GM18868 (cell line): Measurements from ENCODE around the gene OSM.
"Not testable (repeated sequence)": the region's sequence is repeated elsewhere in the genome, so short reads cannot be mapped to it uniquely, and the experiment has no call there.

Source experiments
- ATAC-seq: cut with Tn5 transposase; IDR thresholded peaks from one replicate; pipeline ENCODE4 v1.9.1; 2021; ENCODE audit warnings: mild to moderate bottlenecking, moderate library complexity; ENCODE audit not compliant: unreplicated experiment

Gene OSM

DNA sequence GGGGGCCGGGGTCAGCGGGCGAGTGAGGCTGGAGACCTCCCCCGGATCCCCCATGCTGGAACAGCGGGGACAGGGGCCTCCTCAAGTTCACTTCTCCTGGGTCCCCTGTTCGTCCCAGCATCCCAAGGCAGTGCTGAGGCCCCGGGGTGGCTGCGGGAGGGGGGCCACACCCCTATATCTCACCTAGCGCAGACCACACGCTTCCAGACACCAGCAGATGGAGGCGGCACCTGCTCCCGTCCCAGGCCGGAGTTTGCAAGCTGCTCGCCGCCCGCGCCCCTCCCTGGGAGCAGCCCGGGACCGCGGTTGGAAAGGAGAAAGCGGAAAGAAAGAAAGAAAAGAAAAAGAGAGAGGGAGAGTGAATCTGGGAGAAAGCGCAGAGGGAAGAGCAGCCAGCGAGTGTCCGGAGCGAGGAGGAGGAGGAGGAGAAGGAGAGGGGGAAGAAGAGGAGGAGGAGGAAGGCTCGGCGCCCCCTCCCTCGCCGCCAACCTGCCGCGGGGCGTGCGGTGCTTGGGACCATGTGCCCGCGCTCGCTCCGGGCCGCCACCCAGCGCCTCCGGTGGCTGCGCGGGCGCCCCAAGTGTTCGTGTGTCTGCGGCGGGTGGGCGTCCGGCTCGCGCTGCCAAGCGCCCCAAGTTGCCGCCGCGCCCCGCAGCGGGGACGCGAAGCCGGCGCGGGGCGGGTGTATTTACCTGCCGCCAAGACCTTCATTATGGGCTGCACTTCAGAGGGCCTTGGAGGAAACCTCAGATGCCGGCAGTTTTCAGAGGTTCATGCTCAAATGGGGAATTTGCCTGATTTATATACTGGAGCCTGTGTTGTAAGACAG is 20.5 kb downstream of the OSM start, which contains the start of gene LIF:
Gene LIF (minus strand): TSS at position 775 of the 829 bp plus-strand sequence. CDS start 64 bp downstream, at position 711.
- no peak for ATAC-seq

- no peak for ATAC-seq
Observed at GRCh38 chr22:30245181-30245984, 21.3 kb downstream of the OSM start.

- no peak for ATAC-seq
Observed at GRCh38 chr22:30244641-30245040, 22.0 kb downstream of the OSM start.

DNA sequence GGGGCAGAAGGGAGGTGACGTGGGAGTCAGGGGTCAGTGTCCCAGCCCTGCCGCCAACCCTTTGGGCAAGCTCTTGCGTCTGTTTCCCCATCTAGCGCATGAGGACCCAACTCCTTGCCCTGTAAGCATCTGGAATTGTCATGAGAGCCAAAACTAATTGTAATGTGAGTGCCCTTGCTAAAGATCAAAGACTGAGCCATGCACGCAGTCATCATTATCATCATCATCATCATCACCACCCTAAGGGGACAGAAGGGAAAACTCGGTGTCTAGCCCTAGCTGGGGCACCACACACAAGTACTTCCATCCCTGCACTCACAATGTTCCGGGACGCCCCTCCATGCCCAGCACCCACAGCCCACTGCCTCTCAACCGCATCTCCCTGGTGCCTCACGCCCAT is 22.6 kb downstream of the OSM start:
- no peak for ATAC-seq

- ATAC-seq = no peak
Observed at GRCh38 chr22:30243661-30244060, 23.0 kb downstream of the OSM start.

- ATAC-seq = no peak
Observed at GRCh38 chr22:30241576-30242371, 24.9 kb downstream of the OSM start.

DNA sequence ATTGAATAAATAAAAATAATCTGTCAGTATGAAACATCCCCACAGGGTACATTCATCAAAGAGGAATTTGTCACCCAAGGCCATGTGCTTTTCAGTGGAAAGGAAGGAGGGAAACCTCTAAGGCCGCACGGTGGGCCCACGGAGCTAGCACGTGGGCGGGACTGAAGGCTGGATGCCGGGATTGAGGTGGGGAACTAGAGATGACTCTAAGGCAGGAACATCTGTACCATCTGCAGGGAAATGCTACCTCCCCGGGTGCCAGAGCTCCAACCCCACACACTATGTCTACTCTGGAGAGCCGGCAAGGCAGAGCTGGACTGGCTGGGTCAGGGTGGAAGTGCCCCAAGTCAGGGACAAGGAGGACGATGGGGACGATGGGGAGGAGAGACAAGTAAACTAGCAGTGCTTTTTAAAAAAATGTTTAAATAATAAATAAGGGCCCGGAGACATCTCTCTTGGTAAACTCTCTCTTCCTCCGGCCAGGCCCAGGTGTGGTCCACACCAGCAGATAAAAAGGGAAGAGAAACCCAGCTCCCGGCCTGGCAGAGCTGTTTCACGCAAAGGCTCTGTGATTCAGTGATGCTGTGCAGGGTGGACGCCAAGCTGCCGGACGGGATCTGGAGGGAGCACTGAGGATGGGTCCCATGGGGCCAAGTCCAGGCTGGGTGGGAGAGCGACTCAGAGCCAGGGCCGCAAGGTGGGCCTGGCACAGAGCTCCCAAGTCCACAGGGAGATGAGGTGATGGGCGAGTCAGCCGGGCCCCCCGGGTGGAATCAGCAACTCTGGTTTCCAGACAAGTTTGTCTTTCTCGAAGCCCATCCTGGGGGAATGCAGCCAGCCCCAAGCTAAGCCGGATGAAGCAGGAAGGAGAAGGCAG is 25.9 kb downstream of the OSM start:
- no peak for ATAC-seq

DNA sequence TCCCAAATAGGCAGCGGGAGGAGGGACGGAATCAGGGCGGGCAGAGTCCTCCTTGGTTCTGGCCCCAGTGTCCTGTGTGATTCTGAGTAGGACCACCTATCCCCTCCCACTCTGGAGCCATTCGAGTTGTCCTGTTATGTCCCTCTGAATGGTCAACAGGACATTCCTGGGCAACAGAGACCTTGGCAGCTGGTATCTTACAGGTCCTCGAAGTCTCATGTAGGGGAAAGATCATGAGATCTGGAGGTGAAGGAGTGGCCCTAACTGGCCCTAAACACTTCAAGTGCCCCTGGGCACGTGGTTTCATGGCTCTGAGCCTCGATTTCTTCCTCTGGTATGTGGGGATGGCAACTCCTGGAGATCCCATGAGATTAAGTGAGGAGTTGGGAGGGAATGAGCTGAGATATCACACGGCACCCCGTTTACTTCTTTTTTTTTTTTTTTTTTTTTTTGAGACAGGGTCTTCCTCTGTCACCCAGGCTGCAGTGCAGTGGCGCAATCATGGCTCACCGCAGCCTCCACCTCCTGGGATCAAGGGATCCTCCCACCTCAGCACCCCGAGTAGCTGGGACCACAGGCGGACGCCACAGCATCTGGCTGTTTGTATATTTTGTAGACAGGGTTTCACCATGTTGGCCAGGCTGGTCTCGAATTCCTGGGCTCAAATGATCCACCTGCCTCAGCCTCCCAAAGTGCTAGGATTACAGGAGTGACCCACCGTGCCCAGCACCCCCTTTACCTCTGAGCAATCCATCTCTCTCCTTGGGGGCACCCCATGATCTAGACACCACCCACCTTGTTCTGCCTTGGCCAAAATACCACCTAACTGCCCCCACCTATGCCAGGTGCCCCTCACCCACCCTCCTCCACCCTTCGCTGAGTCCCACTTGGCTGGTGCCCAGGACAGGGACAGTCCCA is 26.9 kb downstream of the OSM start:
- ATAC-seq = no peak

DNA sequence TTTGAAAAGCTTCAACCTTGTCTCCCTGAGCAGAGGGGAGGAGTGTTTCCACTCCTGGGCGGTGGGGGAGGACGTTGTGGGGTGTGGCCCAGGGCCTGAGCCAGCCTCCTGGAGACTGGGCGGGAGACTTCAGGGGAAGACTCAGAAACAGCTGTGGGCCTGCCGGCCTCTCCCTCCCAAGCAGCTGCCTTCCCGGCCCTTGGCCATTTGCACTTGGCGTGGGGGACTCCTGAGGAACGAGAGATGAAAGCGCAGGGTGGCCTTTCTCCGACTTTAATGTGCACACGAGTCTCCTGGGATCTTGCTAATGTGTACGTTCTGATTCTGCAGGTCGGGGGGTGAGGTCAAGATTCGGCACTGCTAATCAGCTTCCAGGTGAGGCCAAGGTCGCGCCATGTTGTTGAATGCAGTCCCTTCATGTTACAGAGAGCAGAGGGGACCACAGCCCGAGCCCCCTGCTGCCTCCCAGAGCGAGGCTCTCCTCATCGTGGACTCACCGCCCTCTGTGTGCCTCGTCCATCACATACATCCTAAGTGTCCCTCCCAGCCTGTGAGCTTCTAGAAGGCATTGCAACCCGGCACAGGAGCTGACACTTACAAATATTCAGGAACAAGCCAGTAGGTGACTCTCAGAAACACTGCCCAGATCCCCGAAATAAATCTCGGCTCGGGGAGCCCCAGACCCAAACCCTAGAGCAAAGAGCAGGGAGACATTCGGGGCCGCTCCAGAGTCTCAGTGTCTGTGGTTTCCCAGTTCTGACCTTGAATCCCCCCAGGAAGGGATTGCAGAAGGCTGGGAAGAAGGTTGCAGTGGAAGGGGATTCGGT is 27.8 kb downstream of the OSM start:
- no peak for ATAC-seq

GRCh38 chr22:30238136-30238535 is 28.5 kb downstream of the OSM start:
- no peak for ATAC-seq

DNA sequence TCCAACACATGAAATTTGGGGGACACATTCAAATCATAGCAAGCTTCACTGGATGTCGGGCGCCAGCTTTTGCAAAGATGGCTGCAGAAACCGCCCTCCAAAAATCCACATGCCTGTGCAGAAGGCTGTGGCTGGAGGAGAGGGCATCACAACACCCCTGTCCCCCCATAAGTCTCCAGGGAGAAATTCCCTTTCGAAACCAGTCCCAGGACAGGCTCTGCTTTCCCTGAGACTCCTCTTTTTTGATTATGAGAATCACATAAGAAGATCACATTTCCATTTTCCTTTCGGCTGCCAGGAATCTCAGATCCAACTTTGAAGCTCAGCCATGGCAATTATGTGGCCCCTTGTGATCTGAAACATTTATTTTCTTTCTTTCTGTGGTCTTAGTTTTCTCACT is 29.8 kb downstream of the OSM start:
- no peak for ATAC-seq

DNA sequence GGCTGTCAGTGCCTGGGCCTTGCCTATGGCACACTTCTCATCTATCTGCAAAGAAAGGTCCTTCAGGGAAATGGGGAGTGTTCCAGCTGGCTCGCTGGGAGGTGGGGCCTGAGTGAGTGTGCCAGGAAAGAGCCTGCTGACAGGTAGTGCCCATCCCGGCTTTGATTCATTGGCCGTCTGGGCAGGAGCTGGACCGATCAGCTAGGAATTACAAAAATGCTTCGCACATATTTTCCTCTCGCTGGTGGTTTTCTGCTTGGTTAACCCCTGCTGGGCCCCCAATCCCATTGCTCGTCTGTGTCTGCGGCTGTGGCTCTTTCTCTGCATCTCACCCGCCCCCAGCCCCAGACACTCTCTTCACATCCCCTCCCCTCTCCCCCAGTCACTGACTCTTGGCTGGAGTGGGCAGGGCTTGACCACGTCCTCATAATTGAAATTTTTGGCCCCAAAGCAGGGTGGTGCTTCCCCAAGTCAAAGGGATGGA is 30.9 kb downstream of the OSM start:
- ATAC-seq = no peak

- ATAC-seq = no peak
Observed at GRCh38 chr22:30234786-30235470, 31.7 kb downstream of the OSM start.

DNA sequence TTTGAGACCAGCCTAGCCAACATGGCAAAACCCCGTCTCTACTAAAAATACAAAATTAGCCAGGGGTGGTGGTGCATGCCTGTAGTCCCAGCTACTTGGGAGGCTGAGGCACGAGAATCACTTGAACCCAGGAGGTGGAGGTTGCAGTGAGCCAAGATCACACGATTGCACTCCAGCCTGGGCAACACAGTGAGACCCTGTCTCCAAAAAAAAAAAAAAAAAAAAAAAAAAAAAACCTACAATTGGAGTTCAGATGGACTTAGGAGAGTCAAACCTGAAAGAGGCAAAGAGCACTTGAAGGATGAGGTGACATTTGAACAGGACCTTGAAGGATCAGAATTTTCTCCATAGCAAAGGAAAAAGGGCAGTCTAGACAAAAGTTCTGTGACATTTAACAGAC is 32.3 kb downstream of the OSM start:
- ATAC-seq = not testable (repeated sequence)

GRCh38 chr22:30233582-30233981 is 33.1 kb downstream of the OSM start:
- no peak for ATAC-seq

GRCh38 chr22:30232716-30233218 is 33.9 kb downstream of the OSM start:
- ATAC-seq = no peak

GRCh38 chr22:30230787-30231461 is 35.7 kb downstream of the OSM start:
- ATAC-seq = no peak
